Duodenal mucosa (tissue), 2 donors: ENCODE data around the gene HMGN3.

Experiments used
- H3K27ac ChIP-seq: one replicate; pipeline ENCODE4 v1.7.0; 2013; ENCODE audit warnings: low read depth, low read length
- H3K27me3 ChIP-seq, 2 donors: one replicate each; pipeline ENCODE4 v1.7.0; 2013; ENCODE audit warnings: low read length in 2 of 2, control low read depth in 1 of 2; ENCODE audit not compliant: insufficient read depth in 2 of 2, control insufficient read depth in 1 of 2
- H3K36me3 ChIP-seq, 2 donors: one replicate each; pipeline ENCODE4 v1.7.0; 2013; ENCODE audit warnings: low read length in 2 of 2, control low read depth in 1 of 2; ENCODE audit not compliant: insufficient read depth in 2 of 2, control insufficient read depth in 1 of 2
- H3K4me1 ChIP-seq, 2 donors: one replicate each; pipeline ENCODE4 v1.7.0; 2013; ENCODE audit warnings: low read length in 2 of 2, control low read depth in 1 of 2; ENCODE audit not compliant: insufficient read depth in 2 of 2, control insufficient read depth in 1 of 2
- H3K4me3 ChIP-seq, 2 donors: one replicate each; pipeline ENCODE4 v1.7.0; 2013; ENCODE audit warnings: low read length in 2 of 2, low read depth in 1 of 2
- H3K9ac ChIP-seq, 2 donors: one replicate each; pipeline ENCODE4 v1.7.0; 2013; ENCODE audit warnings: low read length in 2 of 2, low read depth in 1 of 2
- H3K9me3 ChIP-seq, 2 donors: one replicate each; pipeline ENCODE4 v1.7.0; 2013; ENCODE audit warnings: low read length in 2 of 2, control low read depth in 1 of 2; ENCODE audit not compliant: control insufficient read depth in 1 of 2

The HMGN3 gene

GRCh38 chr6:79167931-79168694, 66.4 kb downstream of the HMGN3 start:
- Histone ChIP-seq H3K9ac (no peak overlapping the region), H3K27ac (no peak overlapping the region), H3K9me3 (no peaks in the 10 kb centered on the region), H3K4me3 (no peak overlapping the region), H3K27me3 (no peaks in the 10 kb centered on the region), H3K36me3 (no peaks in the 10 kb centered on the region), H3K4me1 (no peaks in the 10 kb centered on the region)

GRCh38 chr6:79159846-79160245, 74.6 kb downstream of the HMGN3 start:
- H3K4me3 ChIP-seq, result no peak overlapping the region
- H3K27me3 ChIP-seq, result no peaks in the 10 kb centered on the region
- no peaks in the 10 kb centered on the region for H3K36me3 ChIP-seq
- H3K9me3 ChIP-seq, result no peaks in the 10 kb centered on the region
- H3K9ac ChIP-seq, result no peak overlapping the region
- H3K27ac ChIP-seq, result no peak overlapping the region
- H3K4me1 ChIP-seq, result no peaks in the 10 kb centered on the region

DNA sequence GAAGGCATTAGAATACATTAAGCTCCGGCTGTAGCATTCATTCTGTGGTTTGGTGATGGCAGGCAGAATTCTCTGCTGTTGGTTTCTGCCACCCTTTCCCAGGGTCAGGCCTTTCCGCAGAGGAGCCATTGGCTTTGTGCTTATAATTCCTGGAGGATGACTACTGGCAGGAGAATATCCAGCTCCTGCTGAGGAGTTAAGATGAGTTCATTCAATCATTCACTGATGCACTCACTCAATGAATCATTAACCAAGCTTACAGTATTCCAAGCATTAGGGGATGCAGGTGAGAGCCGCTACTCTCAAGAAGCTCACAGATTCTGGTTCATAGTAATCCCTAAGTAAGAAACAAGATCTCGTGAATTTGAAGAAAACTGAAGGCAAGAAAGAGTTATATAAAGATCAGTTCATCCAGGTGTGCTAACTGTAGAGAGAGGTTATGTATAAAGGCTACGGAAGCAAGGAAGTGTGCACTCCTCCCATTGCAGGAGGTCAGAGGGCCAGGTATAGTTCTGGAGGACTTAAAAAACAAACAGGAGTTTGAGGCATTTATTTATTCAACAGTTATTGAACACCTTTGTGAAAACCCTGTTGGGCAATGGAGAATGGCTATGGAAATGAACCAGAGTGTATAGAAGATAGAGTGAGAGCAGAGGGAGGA, 75.5 kb downstream of the HMGN3 start:
- Histone ChIP-seq H3K36me3 (no peaks in the 10 kb centered on the region), H3K27me3 (no peaks in the 10 kb centered on the region), H3K27ac (no peak overlapping the region), H3K9me3 (no peaks in the 10 kb centered on the region), H3K4me1 (no peaks in the 10 kb centered on the region), H3K4me3 (no peak overlapping the region), H3K9ac (no peak overlapping the region)

DNA sequence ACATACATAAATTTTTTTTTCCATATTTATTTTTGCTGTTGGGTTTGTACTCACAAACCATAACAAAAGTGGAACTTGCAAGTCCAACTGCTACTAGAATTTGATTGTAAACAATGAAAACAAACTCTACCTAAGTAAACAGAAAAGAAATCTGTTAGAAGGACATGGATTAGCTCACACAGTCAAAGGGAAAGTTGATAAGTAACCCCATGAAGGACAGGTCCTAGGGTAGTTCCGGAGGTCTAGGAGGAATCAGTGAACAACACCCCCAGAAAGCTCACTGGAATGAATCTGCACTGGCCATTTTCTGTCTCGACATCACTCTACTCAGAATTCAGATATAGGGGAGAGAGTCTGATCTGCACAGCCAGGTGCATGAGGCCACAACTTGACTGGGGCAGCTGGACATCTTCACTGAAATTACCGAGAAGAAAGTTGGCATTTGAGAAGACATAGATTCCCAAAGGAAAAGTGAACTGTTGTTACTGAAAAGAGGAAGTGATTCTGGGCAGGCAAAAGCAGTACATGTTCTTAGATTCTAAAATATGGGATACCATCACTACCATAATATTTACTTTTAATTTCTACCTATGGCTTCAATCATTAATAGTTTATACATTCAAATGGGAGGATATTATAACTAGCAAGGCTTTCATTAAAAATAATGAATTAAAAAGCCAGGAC, 76.4 kb downstream of the HMGN3 start:
- no peaks in the 10 kb centered on the region for H3K4me1 ChIP-seq
- no peak overlapping the region for H3K27ac ChIP-seq
- no peak overlapping the region for H3K4me3 ChIP-seq
- H3K36me3 ChIP-seq, result no peaks in the 10 kb centered on the region
- no peaks in the 10 kb centered on the region for H3K9me3 ChIP-seq
- no peaks in the 10 kb centered on the region for H3K27me3 ChIP-seq
- no peak overlapping the region for H3K9ac ChIP-seq

GRCh38 chr6:79152269-79152737, 82.2 kb downstream of the HMGN3 start:
- H3K4me3 ChIP-seq, result no peak overlapping the region
- no peaks in the 10 kb centered on the region for H3K36me3 ChIP-seq
- no peak overlapping the region for H3K27ac ChIP-seq
- no peaks in the 10 kb centered on the region for H3K4me1 ChIP-seq
- no peaks in the 10 kb centered on the region for H3K9me3 ChIP-seq
- H3K27me3 ChIP-seq, result no peaks in the 10 kb centered on the region
- no peak overlapping the region for H3K9ac ChIP-seq
